ENCODE measurements around the gene ARHGAP8.

- no peak for TF ChIP-seq CTCF (IDR thresholded peaks at IDR 0.05; ENCODE audit: insufficient read depth, low read length)
- TF ChIP-seq, protein P1, sequence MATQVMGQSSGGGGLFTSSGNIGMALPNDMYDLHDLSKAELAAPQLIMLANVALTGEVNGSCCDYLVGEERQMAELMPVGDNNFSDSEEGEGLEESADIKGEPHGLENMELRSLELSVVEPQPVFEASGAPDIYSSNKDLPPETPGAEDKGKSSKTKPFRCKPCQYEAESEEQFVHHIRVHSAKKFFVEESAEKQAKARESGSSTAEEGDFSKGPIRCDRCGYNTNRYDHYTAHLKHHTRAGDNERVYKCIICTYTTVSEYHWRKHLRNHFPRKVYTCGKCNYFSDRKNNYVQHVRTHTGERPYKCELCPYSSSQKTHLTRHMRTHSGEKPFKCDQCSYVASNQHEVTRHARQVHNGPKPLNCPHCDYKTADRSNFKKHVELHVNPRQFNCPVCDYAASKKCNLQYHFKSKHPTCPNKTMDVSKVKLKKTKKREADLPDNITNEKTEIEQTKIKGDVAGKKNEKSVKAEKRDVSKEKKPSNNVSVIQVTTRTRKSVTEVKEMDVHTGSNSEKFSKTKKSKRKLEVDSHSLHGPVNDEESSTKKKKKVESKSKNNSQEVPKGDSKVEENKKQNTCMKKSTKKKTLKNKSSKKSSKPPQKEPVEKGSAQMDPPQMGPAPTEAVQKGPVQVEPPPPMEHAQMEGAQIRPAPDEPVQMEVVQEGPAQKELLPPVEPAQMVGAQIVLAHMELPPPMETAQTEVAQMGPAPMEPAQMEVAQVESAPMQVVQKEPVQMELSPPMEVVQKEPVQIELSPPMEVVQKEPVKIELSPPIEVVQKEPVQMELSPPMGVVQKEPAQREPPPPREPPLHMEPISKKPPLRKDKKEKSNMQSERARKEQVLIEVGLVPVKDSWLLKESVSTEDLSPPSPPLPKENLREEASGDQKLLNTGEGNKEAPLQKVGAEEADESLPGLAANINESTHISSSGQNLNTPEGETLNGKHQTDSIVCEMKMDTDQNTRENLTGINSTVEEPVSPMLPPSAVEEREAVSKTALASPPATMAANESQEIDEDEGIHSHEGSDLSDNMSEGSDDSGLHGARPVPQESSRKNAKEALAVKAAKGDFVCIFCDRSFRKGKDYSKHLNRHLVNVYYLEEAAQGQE (IDR thresholded peaks at IDR 0.05; ENCODE audit: insufficient replicate concordance, low read depth): no peak
- no peak for TF ChIP-seq POLR2AphosphoS5 (IDR thresholded peaks at IDR 0.05; ENCODE audit: low read depth)
- TF ChIP-seq GABPA (IDR thresholded peaks at IDR 0.05; ENCODE audit: low read depth): no peak
- no peak for TF ChIP-seq SPI1 (IDR thresholded peaks at IDR 0.05; ENCODE audit: borderline replicate concordance, low read depth)
These were observed 25.2 kb upstream of the ARHGAP8 start for GRCh38 chr22:44727148-44727547.

All from HL-60 (cell line).